Measurements from ENCODE around the gene UBASH3B.
"Not testable (repeated sequence)": the region's sequence is repeated elsewhere in the genome, so short reads cannot be mapped to it uniquely, and the experiment has no call there.

The UBASH3B gene

DNA sequence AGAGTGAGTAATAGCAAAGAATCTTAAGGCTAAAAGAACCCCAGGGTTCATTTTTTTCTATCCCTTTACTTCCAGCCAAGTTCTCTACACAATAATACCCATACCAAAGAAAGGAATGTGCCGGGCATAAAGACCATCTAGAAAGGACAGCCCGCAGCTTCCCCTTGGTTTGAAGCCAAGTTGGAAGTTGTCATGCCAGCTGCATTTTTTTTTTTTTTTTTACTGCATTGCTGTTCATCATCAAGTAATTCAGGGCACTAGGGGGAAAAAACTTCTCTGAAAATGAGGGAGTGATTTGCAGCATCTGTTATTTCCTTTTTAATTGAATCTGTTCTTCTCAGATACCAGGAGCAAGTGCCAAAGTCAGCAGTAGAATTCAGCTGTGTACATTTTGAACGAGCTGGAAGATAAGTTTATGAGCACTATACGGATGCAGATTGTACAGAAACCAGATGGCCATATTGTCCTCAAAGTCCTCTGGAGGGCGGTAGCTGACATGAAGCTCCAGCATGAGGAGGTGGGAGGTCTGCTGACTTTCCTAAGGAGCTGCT is 56.4 kb downstream of the UBASH3B start:
- DNase-seq: no peak

DNA sequence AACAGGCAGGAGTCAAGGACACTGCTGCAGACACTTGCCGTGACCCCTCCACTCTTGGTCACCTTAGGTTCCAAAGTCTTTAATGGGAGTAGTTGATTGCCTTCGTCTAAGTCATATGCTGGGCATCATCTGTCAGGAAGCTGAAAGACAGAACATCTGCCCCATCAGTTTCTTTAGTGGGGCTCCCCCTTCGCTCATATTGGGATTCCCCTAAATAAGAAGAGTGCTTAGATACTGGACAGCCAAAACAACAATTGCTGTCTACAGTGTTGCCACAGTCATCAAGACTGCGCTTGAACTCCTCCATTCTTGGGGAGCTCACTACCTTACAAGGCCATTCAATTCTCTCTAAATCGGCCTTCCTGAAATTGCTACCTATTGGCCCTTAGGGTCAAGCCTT is 58.5 kb downstream of the UBASH3B start:
- DNase-seq: no peak

DNA sequence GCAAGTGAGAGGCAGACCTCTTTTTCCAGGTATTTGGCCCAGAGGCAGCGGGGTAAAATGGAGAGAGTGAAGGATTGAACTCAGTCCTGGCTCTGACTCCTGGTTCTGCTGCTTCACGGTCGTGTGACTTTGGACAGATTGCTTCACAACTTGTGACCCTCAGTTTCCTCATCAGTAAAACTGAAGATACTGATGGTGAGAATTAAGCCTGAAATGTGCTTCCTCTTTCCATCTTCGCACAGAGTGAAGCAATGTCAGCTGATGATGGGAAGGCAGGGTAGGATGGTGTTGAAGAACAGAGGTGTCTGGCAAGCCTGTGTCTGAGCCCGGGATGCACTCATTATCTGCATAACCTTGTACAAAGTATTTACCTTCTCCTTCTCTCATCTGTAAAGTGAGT is 59.0 kb downstream of the UBASH3B start:
- no peak for DNase-seq

DNA sequence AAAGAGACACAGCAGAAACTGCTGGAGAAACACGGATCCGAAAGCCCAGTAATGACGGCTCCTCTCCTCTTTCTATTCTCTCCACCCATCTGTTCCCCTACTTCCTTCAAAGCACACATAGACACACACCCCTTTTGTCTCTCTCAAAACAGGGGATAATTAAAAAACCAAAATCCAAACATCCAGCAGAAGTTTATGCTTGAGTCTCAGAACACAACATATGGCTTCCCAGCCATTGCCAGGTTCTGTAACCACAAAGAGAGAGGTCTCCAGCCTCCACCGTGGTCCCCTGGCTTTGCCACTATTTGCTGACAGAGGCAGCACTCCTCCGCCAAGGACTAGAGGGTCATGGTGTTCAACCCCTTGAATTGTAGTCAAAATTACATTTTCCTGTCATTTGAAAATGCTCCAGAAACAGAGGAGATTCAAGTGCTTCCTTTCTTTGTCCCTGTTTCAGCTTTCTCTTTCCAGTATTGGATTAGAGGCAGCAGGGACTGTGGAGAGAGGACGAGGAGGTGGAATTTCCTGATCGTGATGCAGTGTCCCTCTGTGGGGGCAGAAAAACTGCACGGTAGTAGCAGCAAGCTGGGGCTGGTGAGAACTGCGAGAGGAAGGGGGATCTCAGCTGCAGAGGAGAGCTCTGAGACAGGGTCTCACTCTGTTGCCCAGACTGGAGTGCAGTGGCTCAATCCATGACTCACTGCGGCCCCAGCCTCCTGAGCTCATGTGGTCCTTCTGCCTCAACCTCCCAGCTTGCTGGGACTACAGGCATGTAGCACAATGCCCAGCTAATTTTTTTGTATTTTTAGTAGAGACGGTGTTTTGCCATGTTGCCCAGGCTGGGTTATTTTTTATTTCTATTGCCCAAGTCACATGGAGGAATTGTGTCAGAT is 60.3 kb downstream of the UBASH3B start:
- DNase-seq: no peak

DNA sequence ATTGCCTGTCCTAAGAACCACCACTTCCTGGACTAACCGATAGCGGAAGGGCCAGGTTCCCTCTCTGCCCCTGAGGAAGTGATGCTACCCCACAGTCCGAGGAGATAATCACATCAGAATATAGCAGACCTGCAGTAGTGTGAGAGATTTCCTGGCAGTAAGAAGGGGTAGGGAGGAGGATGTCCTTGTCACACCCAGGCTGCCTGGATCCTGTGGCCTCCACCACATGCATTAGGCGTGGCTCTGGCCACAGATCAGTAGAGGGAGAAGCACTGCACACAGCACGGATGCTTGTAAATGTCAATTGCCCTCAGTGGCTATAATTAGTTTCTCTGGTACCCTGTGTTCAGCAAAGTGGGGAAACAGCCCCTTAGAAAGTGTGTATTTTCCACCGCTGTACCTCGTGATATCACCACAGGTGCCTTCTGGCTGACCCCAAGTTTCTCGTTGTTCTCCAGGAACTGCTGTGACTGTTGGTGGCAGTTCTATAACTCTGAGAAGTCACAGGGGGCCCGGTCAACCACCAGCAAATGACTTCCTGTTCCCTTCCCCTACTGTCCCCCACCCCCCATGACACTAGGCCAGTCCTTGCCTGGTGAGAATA is 61.8 kb downstream of the UBASH3B start:
- DNase-seq: no peak

DNA sequence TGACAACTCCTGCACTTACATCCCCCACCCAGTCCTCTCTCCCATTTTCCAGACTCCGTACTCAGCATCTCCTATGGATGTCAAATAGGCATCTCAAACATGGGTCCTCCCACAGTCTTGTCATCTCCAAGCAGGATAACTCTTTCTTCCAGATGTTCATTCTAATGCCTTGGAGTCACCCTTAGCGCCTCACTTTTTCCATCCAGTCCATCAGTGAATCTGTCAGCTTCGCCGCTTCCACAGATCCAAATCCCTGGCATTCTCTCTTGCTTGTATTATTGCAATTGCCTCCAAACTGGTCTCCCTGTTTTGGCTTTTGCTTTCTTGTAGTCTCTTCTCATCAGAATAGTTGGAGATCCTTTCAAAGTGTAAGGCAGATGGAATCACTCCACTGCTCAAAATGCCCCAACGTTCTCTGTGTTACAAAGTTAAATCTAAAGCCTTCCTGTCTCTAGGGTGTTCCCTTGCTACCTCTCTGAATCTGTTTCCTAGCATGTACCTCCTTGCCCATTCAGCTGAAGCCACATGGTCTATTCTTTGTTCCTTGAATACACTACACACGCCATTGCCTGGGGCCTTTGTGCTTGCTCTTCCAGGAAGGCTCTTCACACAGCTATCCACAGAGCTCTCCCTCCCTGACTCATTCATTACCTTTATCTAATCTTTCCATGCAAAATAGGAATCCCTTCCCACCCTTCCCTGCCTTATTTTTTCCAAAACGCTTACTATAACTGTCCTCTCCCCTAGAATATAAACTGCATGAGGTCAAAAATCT is 64.8 kb downstream of the UBASH3B start:
- DNase-seq: no peak

DNA sequence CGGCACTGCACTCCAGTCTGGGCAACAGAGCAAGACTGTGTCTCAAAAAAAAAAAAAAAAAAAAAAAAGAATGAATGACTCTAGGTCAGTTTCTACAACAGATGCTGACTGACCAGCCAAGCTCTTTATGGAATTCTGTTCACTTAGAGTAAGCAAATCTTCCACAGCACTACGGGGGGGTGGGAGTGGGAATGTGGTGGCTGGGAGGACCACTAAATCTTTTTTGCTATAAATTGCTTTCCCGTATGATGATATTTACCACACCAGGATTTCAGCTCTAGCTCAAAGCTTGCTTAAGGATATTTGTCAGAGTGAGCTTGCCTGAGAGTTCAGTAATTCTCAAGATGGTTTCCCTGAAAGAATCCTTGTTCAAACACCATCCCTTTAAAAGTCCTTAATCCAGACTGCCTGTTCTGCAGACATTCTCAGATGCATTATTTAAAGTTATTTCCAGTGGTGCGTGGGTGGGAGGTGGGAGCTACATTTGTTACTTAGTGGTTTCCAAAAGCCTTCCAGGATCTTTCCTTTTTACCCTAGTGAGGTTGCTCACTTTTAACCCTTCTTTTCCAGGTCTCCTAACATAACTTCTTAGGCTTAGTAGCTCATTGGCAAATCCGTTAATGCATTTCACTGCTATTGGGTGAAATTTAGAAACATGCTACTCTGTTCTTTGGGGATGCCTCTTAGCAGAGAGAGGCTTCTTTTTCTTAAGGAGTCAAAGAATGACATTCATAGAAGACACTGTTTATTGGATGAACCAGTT is 65.9 kb downstream of the UBASH3B start:
- DNase-seq: no peak

DNA sequence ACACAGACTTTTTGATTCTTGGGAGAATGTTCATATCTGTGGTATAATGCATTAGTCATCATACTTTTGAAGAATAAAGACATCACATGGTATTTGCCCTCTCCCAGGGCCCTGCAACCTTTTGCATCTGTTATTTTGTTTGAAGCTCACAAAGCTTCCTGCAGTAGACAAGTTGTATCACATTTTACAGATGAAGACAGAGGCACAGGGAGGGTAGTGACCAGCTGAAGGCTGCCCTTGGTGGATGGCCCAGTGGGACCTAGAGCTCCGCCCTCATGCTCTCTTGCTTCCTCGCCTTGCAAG is 66.4 kb downstream of the UBASH3B start:
- DNase-seq: no peak

DNA sequence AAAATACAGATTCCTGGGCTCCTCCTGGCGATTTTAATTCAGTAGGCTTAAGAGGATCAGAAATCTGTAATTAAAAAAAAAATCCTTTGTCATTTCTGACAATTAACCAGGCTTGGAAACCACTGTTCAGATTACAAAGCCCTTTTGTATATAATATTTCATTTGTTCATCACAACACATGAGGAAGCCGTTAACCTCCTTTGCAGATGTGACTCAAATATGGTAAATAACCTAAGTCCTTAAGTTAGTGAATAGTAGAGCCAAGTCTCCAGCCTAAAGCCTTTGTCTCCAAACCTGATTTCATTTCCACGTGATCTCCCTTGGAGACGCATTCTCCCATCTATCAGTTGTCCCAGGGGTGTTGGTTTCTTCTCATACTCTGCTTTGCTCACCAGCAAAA is 67.6 kb downstream of the UBASH3B start:
- DNase-seq: no peak

DNA sequence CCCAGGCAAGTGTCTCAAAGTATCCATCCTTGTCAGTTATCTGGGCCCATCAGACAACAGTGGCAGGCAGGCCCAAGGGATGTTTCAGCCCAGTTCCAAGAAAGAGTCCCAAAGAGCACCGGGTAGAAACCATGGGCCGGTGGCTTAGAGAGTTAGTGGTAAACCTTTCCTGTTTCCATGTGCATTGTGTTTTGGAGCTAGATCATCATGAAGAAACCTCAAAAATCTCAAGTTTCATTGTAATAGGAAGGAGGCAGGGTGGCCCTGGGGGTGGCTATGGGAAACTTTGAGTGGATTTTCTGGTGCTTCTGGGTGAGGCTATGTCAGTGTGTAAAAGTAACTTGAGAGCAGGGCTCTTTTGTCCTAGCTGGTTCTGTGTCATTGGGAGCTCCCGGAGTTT is 68.1 kb downstream of the UBASH3B start:
- no peak for DNase-seq

DNA sequence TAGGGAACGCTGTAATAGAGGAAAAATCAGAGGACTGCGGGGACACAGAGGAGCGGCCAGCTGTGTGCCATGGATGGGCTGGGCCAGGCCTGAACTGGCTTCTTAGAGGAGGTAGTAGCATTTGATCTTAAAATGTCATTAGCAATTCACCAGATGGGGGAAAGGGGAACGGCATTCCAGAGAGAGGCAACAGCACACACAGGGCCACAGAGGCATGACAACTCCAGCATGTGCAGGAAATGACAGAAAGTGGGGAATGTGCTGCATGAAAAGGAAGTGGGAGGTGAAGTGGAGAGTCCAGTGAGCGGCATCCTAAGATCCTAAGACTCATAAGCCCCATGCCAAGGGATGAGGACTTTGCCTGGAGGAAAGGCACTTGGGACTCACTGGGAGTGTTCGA is 69.0 kb downstream of the UBASH3B start:
- no peak for DNase-seq

DNA sequence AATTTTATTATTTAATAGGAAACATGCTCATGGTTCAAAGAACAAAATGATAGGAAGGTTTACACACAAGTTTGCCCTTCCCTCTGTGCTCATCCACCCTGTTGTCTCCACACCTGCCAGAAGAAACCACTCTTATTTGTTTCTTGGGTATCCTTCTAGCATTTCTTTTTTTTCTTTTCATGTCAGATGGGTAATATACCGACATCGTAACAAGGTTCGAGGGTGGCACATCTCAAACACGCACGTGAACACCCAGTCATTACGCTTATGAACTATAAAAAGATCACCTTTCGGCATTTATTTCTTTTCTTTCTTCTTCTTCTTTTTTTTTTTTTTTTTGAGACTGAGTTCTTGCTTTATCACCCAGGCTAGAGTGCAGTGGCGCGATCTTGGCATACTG is 70.5 kb downstream of the UBASH3B start:
- no peak for DNase-seq

DNA sequence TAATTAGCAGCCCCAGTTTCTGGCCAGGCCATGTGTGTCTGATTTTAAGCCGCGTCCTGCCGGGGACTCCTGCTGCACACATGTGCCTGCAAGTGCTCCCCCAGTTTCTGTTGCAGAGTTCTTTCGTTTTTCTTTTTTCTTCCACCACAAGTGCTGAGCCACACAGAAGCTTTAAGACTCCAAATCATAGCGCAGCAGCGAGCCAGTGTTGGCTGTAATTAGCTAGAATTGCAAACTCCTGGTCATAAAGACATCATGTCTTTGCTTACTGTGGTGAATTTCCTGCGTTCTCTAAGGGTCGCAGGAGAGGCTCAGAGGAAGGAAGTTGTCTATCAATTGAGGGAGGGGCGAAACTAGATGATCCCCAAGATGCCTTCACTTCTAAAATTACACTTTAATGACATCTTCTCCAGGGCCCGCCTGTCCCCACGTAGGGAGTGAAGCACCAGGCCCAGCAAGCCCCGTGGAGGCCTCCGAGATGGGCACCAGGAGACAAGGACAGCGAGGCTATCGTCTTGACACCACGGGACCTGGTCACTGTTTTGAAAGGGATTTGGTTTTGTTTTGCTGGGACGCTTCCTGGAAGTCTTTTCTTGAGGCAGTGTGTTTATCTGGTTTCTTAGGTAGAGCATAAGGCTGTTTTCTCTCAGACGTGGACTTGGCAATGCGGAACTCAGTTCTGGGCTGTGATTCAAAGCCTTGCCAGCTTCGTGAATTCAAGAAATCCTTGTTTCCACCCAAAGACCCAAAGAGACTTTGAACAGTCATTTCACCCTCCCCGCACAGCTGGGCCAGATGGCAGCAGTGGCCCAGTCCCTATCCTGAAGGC is 71.8 kb downstream of the UBASH3B start:
- no peak for DNase-seq

DNA sequence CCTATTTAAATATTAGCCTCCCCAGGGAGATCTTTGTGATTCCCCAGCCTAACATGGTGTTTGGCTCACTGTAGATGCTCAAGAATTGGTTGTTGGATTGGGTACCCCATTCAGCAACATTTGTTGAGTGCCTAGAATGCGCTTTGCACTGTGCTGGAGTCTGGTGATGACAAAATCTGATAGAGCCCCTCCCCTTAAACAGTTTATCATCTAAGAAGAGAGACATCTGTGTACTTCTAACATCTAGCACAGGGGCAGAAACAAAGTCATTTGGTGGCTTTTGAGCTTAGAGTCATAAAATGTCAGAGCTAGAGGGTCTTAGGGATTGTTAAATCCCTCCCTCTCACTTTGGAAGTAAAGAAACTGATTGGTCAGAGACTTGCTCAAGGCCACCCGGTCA is 73.0 kb downstream of the UBASH3B start:
- no peak for DNase-seq

DNA sequence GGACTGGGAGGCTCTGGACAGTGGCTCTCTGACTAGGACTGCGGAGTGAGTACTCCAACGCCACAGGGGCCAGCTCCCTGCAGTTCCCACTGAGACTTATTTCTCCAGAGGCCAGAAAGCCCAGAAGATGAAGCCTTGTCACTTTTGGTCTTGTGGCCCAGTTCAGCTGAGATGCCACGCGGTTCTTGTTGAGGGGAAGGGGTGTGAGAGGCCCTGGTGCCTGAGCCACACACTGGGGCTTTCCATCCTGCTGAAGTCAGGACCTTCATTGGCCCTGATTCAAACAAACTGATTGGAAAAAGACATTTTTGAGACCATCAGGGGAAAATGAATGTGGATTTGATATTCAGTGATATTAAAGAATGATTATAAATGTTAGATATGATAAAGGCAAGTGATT is 73.6 kb downstream of the UBASH3B start:
- DNase-seq: no peak

DNA sequence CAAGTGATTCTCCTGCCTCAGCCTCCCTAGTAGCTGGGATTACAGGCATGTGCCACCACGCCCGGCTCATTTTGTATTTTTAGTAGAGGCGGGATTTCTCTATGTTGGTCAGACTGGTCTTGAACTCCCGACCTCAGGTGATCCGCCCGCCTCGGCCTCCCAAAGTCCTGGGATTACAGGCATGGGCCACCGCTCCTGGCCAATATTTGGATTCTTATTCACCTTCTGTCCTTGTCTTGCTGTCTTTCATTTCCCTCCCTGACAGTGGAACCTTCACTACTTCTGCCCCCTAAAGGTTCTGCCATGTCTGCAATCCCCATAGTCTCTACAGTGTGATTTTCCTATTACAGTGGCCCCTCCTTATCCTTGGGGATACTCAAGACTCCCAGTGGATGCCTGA is 75.2 kb downstream of the UBASH3B start:
- not testable (repeated sequence) for DNase-seq

DNA sequence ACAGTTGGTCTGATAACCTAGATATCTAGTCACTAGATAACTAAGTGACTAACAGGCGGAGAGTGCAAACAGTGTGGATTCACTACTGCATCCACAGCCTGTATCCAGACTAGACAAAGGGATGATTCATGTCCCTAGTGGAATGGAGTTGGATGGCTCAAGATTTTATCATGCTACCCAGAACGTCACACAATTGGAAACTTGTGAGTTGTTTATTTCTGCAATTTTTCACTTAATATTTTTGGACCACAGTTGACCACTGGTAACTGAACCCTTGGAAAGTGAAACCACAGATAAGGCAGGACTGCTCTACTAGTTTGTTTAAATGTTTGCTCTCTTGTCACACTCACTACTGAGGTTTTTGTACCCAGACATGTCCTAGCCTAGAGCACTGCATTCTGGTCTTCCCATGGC is 76.0 kb downstream of the UBASH3B start:
- DNase-seq: no peak

DNA sequence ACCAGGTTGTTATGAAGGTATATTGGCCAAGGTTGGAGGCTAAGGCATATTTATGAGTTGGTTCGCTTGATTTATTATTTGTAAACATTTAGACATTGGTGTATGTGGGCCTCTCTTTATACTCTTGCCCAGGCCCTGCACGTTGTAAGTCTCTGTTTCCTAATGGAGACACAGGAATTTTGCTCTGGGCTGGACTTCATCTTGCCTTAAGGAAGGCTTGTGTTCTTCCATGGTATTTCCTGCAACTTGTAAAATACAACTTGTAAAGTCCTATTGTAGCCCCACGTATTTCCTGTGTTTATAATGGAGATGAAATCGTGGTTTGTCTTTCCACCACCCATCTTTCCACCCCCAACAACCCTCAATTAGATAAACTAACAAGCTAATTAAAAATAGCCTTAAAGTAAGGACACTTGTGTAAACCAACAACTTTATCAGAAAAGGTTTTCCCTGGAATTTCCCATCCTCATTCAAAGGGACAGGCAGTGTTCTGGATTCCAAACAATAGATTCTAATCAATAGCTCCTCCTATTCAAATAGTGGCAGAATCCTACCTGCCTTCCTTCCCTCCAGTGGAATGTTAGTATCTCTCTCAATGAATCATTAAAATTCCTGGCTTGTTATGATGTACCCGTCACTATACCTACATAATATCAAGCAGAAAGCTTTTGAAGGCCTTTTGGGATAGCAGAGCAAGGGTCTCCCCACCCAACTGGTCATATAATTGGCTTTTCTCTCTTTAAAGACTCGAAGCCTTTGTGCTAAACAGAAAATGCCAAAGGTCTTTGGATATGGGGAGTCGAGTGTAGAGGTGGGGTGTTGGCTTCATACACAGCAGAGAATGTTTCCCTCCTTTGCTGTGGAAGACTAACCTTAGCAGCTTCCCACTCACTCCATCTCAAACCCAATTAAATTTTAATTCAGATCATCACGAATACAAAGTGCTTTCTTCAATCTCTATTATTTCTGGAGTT is 77.1 kb downstream of the UBASH3B start:
- DNase-seq: no peak

DNA sequence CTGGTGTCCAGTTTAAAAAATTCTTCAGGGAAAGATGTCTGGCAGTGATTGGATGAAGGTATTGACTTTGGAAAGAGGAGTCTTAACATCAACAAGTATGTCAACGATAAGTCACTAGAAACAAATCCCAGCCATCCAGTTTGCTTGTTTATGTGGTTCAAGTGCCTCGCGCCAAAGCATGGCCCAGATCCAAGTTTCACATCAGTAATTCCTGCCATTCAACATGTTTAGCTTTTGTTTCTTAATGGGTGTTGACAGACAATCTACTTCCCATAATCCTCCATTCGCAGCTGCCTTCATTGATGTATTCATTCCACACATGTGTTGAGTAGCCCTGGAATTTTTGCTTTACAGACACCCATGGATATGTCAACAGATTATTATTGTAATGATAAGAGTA is 77.8 kb downstream of the UBASH3B start:
- DNase-seq: no peak

DNA sequence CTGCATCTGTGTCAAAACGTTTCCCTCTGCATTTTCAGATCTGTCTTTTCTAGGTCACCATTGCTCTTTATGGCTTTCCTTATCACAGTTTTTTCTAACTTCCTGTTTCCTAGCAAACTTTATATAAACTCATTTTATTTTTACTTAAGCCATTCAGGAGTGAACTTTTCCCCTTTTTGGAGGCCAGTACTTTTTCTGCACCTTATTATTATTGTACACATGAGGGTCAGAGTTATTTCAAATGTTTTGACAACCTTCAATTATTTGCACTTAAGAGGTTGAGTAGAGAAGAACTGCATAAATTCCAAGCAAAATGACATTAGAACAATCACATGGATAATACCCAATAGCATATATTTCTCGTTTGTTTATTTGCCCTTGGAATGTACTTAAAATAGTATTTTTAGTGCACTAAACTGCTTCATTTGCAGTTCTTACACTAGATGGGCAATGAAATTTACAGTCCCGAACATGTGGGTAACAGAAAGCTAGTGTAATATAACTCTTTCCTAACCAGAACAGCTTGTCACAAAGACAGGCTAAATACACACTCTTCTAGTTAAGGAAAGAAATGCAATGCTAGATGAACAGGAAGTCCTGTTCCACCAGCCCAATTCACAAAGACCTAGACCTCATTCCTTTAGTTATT is 79.5 kb downstream of the UBASH3B start:
- peak; percentile 43 for DNase-seq

Data from NCI-H2227 treated with DMSO at 0.1 percent for 48 hours (cell line).